IPS-NIHi11 (cell line): ENCODE data around the gene YEATS4.

Source experiments
- DNase-seq: peaks from one replicate; pipeline ENCODE4 v3.0.0; 2012; ENCODE audit warnings: mixed read lengths, low spot score

Gene YEATS4

GRCh38 chr12:69435644-69436043 is 76.1 kb downstream of the YEATS4 start:
- DNase-seq, result no peak

GRCh38 chr12:69437073-69437472 is 77.5 kb downstream of the YEATS4 start:
- no peak for DNase-seq

GRCh38 chr12:69438539-69438938 is 79.0 kb downstream of the YEATS4 start:
- no peak for DNase-seq

- no peak for DNase-seq
These were observed 80.5 kb downstream of the YEATS4 start for GRCh38 chr12:69440016-69440415.
